ENCODE measurements around the gene UBXN11.
"Not testable (repeated sequence)": the region's sequence is repeated elsewhere in the genome, so short reads cannot be mapped to it uniquely, and the experiment has no call there.

The UBXN11 gene

GRCh38 chr1:26300578-26301275 is 5.7 kb downstream of the UBXN11 start:
- Histone ChIP-seq H3K27me3 (ENCODE audit: control insufficient read depth, insufficient read depth, low read length) (no peaks in the 10 kb centered on the region), H3K36me3 (ENCODE audit: control insufficient read depth, insufficient read depth, low read length) (peaks cover 4% of the 10 kb centered on the region; the same call in 1 of the 2 replicates), H3K27ac (ENCODE audit: low read depth, low read length) (no peak overlapping the region), H3K4me3 (ENCODE audit: low read depth, low read length) (no peak overlapping the region), H3K9me3 (ENCODE audit: control insufficient read depth, insufficient read depth, low read depth, low read length) (no peaks in the 10 kb centered on the region), H3K9ac (ENCODE audit: low read length) (no peak overlapping the region), H3K4me1 (ENCODE audit: control insufficient read depth, insufficient read depth, low read length) (peaks cover 2% of the 10 kb centered on the region; the same call in 1 of the 2 replicates)

GRCh38 chr1:26297791-26298124 is 8.7 kb downstream of the UBXN11 start:
- H3K36me3 ChIP-seq (ENCODE audit: control insufficient read depth, insufficient read depth, low read length): peaks cover 6% of the 10 kb centered on the region; the same call in 1 of the 2 replicates
- no peak overlapping the region for H3K27ac ChIP-seq (ENCODE audit: low read depth, low read length)
- no peak overlapping the region for H3K4me3 ChIP-seq (ENCODE audit: low read depth, low read length)
- H3K27me3 ChIP-seq (ENCODE audit: control insufficient read depth, insufficient read depth, low read length): no peaks in the 10 kb centered on the region
- H3K9me3 ChIP-seq (ENCODE audit: control insufficient read depth, insufficient read depth, low read depth, low read length): no peaks in the 10 kb centered on the region
- no peaks in the 10 kb centered on the region for H3K4me1 ChIP-seq (ENCODE audit: control insufficient read depth, insufficient read depth, low read length)
- no peak overlapping the region for H3K9ac ChIP-seq (ENCODE audit: low read length)

- no peak overlapping the region for H3K9ac ChIP-seq (ENCODE audit: low read length)
- no peaks in the 10 kb centered on the region for H3K4me1 ChIP-seq (ENCODE audit: control insufficient read depth, insufficient read depth, low read length)
- no peak overlapping the region for H3K4me3 ChIP-seq (ENCODE audit: low read depth, low read length)
- H3K27me3 ChIP-seq (ENCODE audit: control insufficient read depth, insufficient read depth, low read length): no peaks in the 10 kb centered on the region
- H3K9me3 ChIP-seq (ENCODE audit: control insufficient read depth, insufficient read depth, low read depth, low read length): no peaks in the 10 kb centered on the region
- H3K36me3 ChIP-seq (ENCODE audit: control insufficient read depth, insufficient read depth, low read length): peaks cover 6% of the 10 kb centered on the region; the same call in 1 of the 2 replicates
- no peak overlapping the region for H3K27ac ChIP-seq (ENCODE audit: low read depth, low read length)
Observed at GRCh38 chr1:26297057-26297790, 9.2 kb downstream of the UBXN11 start.

- Histone ChIP-seq H3K27ac (ENCODE audit: low read depth, low read length) (no peak overlapping the region), H3K36me3 (ENCODE audit: control insufficient read depth, insufficient read depth, low read length) (peaks cover 6% of the 10 kb centered on the region; the same call in 1 of the 2 replicates), H3K9me3 (ENCODE audit: control insufficient read depth, insufficient read depth, low read depth, low read length) (no peaks in the 10 kb centered on the region), H3K9ac (ENCODE audit: low read length) (no peak overlapping the region), H3K4me1 (ENCODE audit: control insufficient read depth, insufficient read depth, low read length) (peaks cover 1% of the 10 kb centered on the region; the same call in 1 of the 2 replicates), H3K27me3 (ENCODE audit: control insufficient read depth, insufficient read depth, low read length) (no peaks in the 10 kb centered on the region), H3K4me3 (ENCODE audit: low read depth, low read length) (no peak overlapping the region)
Observed at GRCh38 chr1:26296340-26297056, 9.9 kb downstream of the UBXN11 start.

GRCh38 chr1:26295194-26296138 is 11.0 kb downstream of the UBXN11 start:
- Histone ChIP-seq H3K36me3 (ENCODE audit: control insufficient read depth, insufficient read depth, low read length) (peaks cover 6% of the 10 kb centered on the region; the same call in 1 of the 2 replicates), H3K9ac (ENCODE audit: low read length) (no peak overlapping the region), H3K9me3 (ENCODE audit: control insufficient read depth, insufficient read depth, low read depth, low read length) (no peaks in the 10 kb centered on the region), H3K4me1 (ENCODE audit: control insufficient read depth, insufficient read depth, low read length) (peaks cover 12% of the 10 kb centered on the region), H3K4me3 (ENCODE audit: low read depth, low read length) (no peak overlapping the region), H3K27me3 (ENCODE audit: control insufficient read depth, insufficient read depth, low read length) (no peaks in the 10 kb centered on the region), H3K27ac (ENCODE audit: low read depth, low read length) (no peak overlapping the region)

- peaks cover 26% of the 10 kb centered on the region for H3K4me1 ChIP-seq (ENCODE audit: control insufficient read depth, insufficient read depth, low read length)
- H3K9ac ChIP-seq (ENCODE audit: low read length): no peak overlapping the region
- H3K4me3 ChIP-seq (ENCODE audit: low read depth, low read length): no peak overlapping the region
- H3K27me3 ChIP-seq (ENCODE audit: control insufficient read depth, insufficient read depth, low read length): no peaks in the 10 kb centered on the region
- H3K9me3 ChIP-seq (ENCODE audit: control insufficient read depth, insufficient read depth, low read depth, low read length): no peaks in the 10 kb centered on the region
- no peak overlapping the region for H3K27ac ChIP-seq (ENCODE audit: low read depth, low read length)
- H3K36me3 ChIP-seq (ENCODE audit: control insufficient read depth, insufficient read depth, low read length): peaks cover 6% of the 10 kb centered on the region; the same call in 1 of the 2 replicates
Observed at GRCh38 chr1:26293911-26294463, 12.4 kb downstream of the UBXN11 start.

GRCh38 chr1:26292735-26293134 is 13.7 kb downstream of the UBXN11 start:
- H3K4me3 ChIP-seq (ENCODE audit: low read depth, low read length); H3K27me3 ChIP-seq (ENCODE audit: control insufficient read depth, insufficient read depth, low read length); H3K9me3 ChIP-seq (ENCODE audit: control insufficient read depth, insufficient read depth, low read depth, low read length); H3K36me3 ChIP-seq (ENCODE audit: control insufficient read depth, insufficient read depth, low read length); H3K9ac ChIP-seq (ENCODE audit: low read length); H3K27ac ChIP-seq (ENCODE audit: low read depth, low read length): not testable (repeated sequence)
- peaks cover 27% of the 10 kb centered on the region for H3K4me1 ChIP-seq (ENCODE audit: control insufficient read depth, insufficient read depth, low read length)

GRCh38 chr1:26291939-26292338 is 14.5 kb downstream of the UBXN11 start:
- Histone ChIP-seq H3K4me1 (ENCODE audit: control insufficient read depth, insufficient read depth, low read length) (peaks cover 27% of the 10 kb centered on the region), H3K9ac (ENCODE audit: low read length) (no peak overlapping the region), H3K27ac (ENCODE audit: low read depth, low read length) (no peak overlapping the region)

GRCh38 chr1:26291433-26291832 is 15.0 kb downstream of the UBXN11 start:
- Histone ChIP-seq H3K4me3 (ENCODE audit: low read depth, low read length) (no peak overlapping the region), H3K9me3 (ENCODE audit: control insufficient read depth, insufficient read depth, low read depth, low read length) (no peaks in the 10 kb centered on the region), H3K36me3 (ENCODE audit: control insufficient read depth, insufficient read depth, low read length) (peaks cover 2% of the 10 kb centered on the region; the same call in 1 of the 2 replicates), H3K27ac (ENCODE audit: low read depth, low read length) (no peak overlapping the region), H3K27me3 (ENCODE audit: control insufficient read depth, insufficient read depth, low read length) (no peaks in the 10 kb centered on the region), H3K9ac (ENCODE audit: low read length) (no peak overlapping the region), H3K4me1 (ENCODE audit: control insufficient read depth, insufficient read depth, low read length) (peaks cover 27% of the 10 kb centered on the region)

More at GRCh38 chr1:26291939-26292338, 14.5 kb downstream of the UBXN11 start:
- Histone ChIP-seq H3K9me3 (ENCODE audit: control insufficient read depth, insufficient read depth, low read depth, low read length) (no peaks in the 10 kb centered on the region), H3K4me3 (ENCODE audit: low read depth, low read length) (no peak overlapping the region), H3K27me3 (ENCODE audit: control insufficient read depth, insufficient read depth, low read length) (no peaks in the 10 kb centered on the region), H3K36me3 (ENCODE audit: control insufficient read depth, insufficient read depth, low read length) (peaks cover 6% of the 10 kb centered on the region; the same call in 1 of the 2 replicates)

GRCh38 chr1:26290882-26291261 is 15.6 kb downstream of the UBXN11 start:
- H3K27me3 ChIP-seq (ENCODE audit: control insufficient read depth, insufficient read depth, low read length): no peaks in the 10 kb centered on the region
- H3K27ac ChIP-seq (ENCODE audit: low read depth, low read length): no peak overlapping the region
- H3K4me1 ChIP-seq (ENCODE audit: control insufficient read depth, insufficient read depth, low read length): peaks cover 27% of the 10 kb centered on the region
- no peak overlapping the region for H3K9ac ChIP-seq (ENCODE audit: low read length)
- peaks cover 2% of the 10 kb centered on the region; the same call in 1 of the 2 replicates for H3K36me3 ChIP-seq (ENCODE audit: control insufficient read depth, insufficient read depth, low read length)
- H3K4me3 ChIP-seq (ENCODE audit: low read depth, low read length): no peak overlapping the region
- H3K9me3 ChIP-seq (ENCODE audit: control insufficient read depth, insufficient read depth, low read depth, low read length): no peaks in the 10 kb centered on the region
